ENCODE data around the gene RFX7. TPM values are rescaled to one million over a fixed set of nuclear protein-coding genes. Genes with fewer than 3 reads are reported as not detected.

RFX7 gene
- total and polyA plus RNA-seq, 2 of the 8 experiments (the other 6 are each of a cell fraction or from before 2014, with no cell fraction given): 10.4 to 40.9 TPM

DNA sequence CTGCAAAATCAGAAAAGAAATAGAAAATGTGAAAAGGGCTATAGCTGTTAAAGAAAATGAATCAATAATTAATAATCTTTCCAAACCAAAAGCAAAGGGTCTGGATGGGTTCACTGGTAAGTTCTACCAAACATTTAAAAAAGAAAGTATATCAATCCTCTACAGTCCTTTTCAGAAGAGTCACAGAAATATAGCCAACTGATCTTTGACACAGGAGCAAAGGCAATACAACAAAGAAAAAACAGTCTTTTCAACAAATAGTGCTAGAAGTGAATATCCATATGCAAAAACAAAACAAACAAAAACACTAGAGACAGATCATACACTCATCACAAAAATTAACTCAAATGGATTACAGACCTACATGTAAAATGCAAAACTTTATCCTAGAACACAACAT, 32.6 kb downstream of the RFX7 start:
- no peak overlapping the region for H4K91ac ChIP-seq (replicated peaks; ENCODE audit: insufficient read length, low read length)
- no peaks in the 10 kb centered on the region for H3K27me3 ChIP-seq (replicated peaks in 1 of 4; ENCODE audit: control insufficient read depth in 3 of 4, extremely low read depth in 1 of 4, insufficient read depth in 3 of 4, low read length in 3 of 4)
- no peak overlapping the region for H3K14ac ChIP-seq (ENCODE audit: insufficient read length)
- H2BK20ac ChIP-seq (ENCODE audit: low read length): no peak overlapping the region
- POLR2A ChIA-PET (ENCODE audit: partially characterized antibody): no interaction called here
- H2AK5ac ChIP-seq (ENCODE audit: low read depth, low read length): no peak overlapping the region
- H2AFZ ChIP-seq (ENCODE audit: low read length): no peak overlapping the region
- H3K36me3 ChIP-seq (ENCODE audit: control insufficient read depth in 2 of 4, insufficient read depth in 4 of 4, low read length in 3 of 4): no peaks in the 10 kb centered on the region
- H3K79me2 ChIP-seq (ENCODE audit: control insufficient read depth in 1 of 2, insufficient read depth in 2 of 2, low read length in 2 of 2): peaks cover 7 to 98% of the 10 kb centered on the region in 2 experiments; a peak in 3 of 4 replicates
- no peak overlapping the region for H3K56ac ChIP-seq (replicated peaks; ENCODE audit: insufficient read length, low read depth, low read length)
- peaks cover 1 to 3% of the 10 kb centered on the region in 2 experiments for H4K20me1 ChIP-seq (replicated peaks in 1 of 2; ENCODE audit: control insufficient read depth in 1 of 2, insufficient read depth in 2 of 2, low read length in 2 of 2)
- no peaks in the 10 kb centered on the region for H3K23me2 ChIP-seq (ENCODE audit: low read depth, low read length)
- no peak overlapping the region for H3K4me3 ChIP-seq (ENCODE audit: extremely low read depth in 1 of 4, insufficient read depth in 2 of 4, low read depth in 3 of 4, low read length in 4 of 4)
- no peak overlapping the region for H2BK15ac ChIP-seq (ENCODE audit: low read length)
- H3K27ac ChIP-seq (ENCODE audit: low read depth, low read length): no peak overlapping the region
- H3K79me1 ChIP-seq (ENCODE audit: low read depth, low read length): no peaks in the 10 kb centered on the region
- H3K18ac ChIP-seq (ENCODE audit: extremely low read depth, low read length): no peak overlapping the region
- H3K4ac ChIP-seq (replicated peaks; ENCODE audit: insufficient read length, low read depth, low read length): no peak overlapping the region
- no peak overlapping the region for H2BK5ac ChIP-seq (ENCODE audit: low read depth, low read length)
- H2BK12ac ChIP-seq (ENCODE audit: low read depth, low read length): no peak overlapping the region
- CTCF ChIA-PET (ENCODE audit: partially characterized antibody): interaction anchor here (1.0 kb wide), 1 partner anchor 12 kb away, joined by 3 read pairs; no protein-coding TSS in a partner anchor
- peaks cover 2 to 6% (median 5%) of the 10 kb centered on the region in 4 experiments; a peak in 4 of 7 replicates for H3K4me1 ChIP-seq (replicated peaks in 1 of 4; ENCODE audit: control insufficient read depth in 3 of 4, insufficient read depth in 4 of 4, low read length in 3 of 4)
- DNase-seq (ENCODE audit: low read depth in 1 of 2, low spot score in 2 of 2) (no peak), FAIRE-seq (no peak)
- H3K9ac ChIP-seq (replicated peaks in 1 of 4; ENCODE audit: extremely low read depth in 1 of 4, low read depth in 3 of 4, low read length in 3 of 4): no peak overlapping the region
- H2BK120ac ChIP-seq (replicated peaks; ENCODE audit: low read depth, low read length): no peak overlapping the region
- H3K4me2 ChIP-seq (ENCODE audit: insufficient read depth in 1 of 2, low read depth in 2 of 2, low read length in 2 of 2): no peak overlapping the region
- H4K8ac ChIP-seq (ENCODE audit: extremely low read depth, insufficient read depth, low read length): no peak overlapping the region
- no peaks in the 10 kb centered on the region; a peak in 1 of 4 replicates for H3K9me3 ChIP-seq (ENCODE audit: insufficient read depth in 2 of 2, low read depth in 1 of 2, low read length in 1 of 2)
- H4K5ac ChIP-seq (ENCODE audit: insufficient read length, low read depth, low read length): no peak overlapping the region
- H3K23ac ChIP-seq (ENCODE audit: insufficient read length): no peak overlapping the region
- TF ChIP-seq CBX5 (IDR thresholded peaks at IDR 0.05; ENCODE audit: low read depth, low read length): no peak
- TF ChIP-seq EGR1 (IDR thresholded peaks at IDR 0.05; ENCODE audit: borderline replicate concordance, low read depth, low read length): no peak
- no peak for TF ChIP-seq ASH2L (IDR thresholded peaks at IDR 0.05; ENCODE audit: low read length)
- no peak for TF ChIP-seq CEBPB (IDR thresholded peaks at IDR 0.05; ENCODE audit: low read depth, low read length)
- no peak for TF ChIP-seq SUZ12 (IDR thresholded peaks at IDR 0.05; ENCODE audit: low read length)
- no peak for TF ChIP-seq SP1 (IDR thresholded peaks at IDR 0.05; ENCODE audit: low read depth, low read length)
- no peak for TF ChIP-seq FOSL1 (IDR thresholded peaks at IDR 0.05; ENCODE audit: insufficient read depth, low read depth, low read length)
- no peak for TF ChIP-seq HDAC2 (IDR thresholded peaks at IDR 0.05; ENCODE audit: borderline replicate concordance in 1 of 2, low read depth in 2 of 2, low read length in 2 of 2)
- TF ChIP-seq, protein P1, sequence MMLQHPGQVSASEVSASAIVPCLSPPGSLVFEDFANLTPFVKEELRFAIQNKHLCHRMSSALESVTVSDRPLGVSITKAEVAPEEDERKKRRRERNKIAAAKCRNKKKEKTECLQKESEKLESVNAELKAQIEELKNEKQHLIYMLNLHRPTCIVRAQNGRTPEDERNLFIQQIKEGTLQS (IDR thresholded peaks at IDR 0.05; ENCODE audit: insufficient read depth, low read depth, low read length): no peak
- no peak for TF ChIP-seq JUND (IDR thresholded peaks at IDR 0.05; ENCODE audit: low read length)
- no peak for TF ChIP-seq KDM4A (IDR thresholded peaks at IDR 0.05; ENCODE audit: low read depth, low read length, severe bottlenecking)
- TF ChIP-seq KDM1A (IDR thresholded peaks at IDR 0.05; ENCODE audit: borderline replicate concordance, low read length): no peak
- no peak for TF ChIP-seq CREB1 (IDR thresholded peaks at IDR 0.05)
- no peak for TF ChIP-seq RFX5 (IDR thresholded peaks at IDR 0.05; ENCODE audit: borderline replicate concordance, low read depth, low read length)
- TF ChIP-seq SIN3A (conservative IDR thresholded peaks at IDR 0.05 in 1 of 2, IDR thresholded peaks at IDR 0.05 in 1 of 2; ENCODE audit: low read depth in 1 of 2, low read length in 2 of 2): no peak

Data from H1 (cell line).